T-helper 22 cell (primary cell): ENCODE results near the gene RASSF8.

ENCODE experiments used
- DNase-seq: peaks from one replicate; pipeline ENCODE4 v3.0.0-alpha.2; 2020; ENCODE audit warnings: low read depth

The RASSF8 gene

GRCh38 chr12:25993901-25994651 lies 35.6 kb downstream of the RASSF8 start:
- DNase-seq, result no peak

- no peak for DNase-seq
Observed at GRCh38 chr12:25994901-25995625, 36.6 kb downstream of the RASSF8 start.

- no peak for DNase-seq
Observed at GRCh38 chr12:25995906-25996305, 37.4 kb downstream of the RASSF8 start.

- no peak for DNase-seq
Observed at GRCh38 chr12:25996677-25997076, 38.2 kb downstream of the RASSF8 start.

- no peak for DNase-seq
Observed at GRCh38 chr12:25997201-25997963, 38.9 kb downstream of the RASSF8 start.

GRCh38 chr12:26000898-26001297 lies 42.4 kb downstream of the RASSF8 start:
- no peak for DNase-seq

GRCh38 chr12:26001530-26001929 lies 43.0 kb downstream of the RASSF8 start:
- no peak for DNase-seq

- no peak for DNase-seq
Observed at GRCh38 chr12:26003065-26003464, 44.6 kb downstream of the RASSF8 start.

GRCh38 chr12:26007566-26007965 lies 49.1 kb downstream of the RASSF8 start:
- no peak for DNase-seq

GRCh38 chr12:26009593-26009992 lies 51.1 kb downstream of the RASSF8 start:
- no peak for DNase-seq

GRCh38 chr12:26010293-26010821 lies 51.9 kb downstream of the RASSF8 start:
- DNase-seq, result no peak

- DNase-seq, result no peak
Observed at GRCh38 chr12:26011099-26011498, 52.6 kb downstream of the RASSF8 start.

- DNase-seq, result no peak
Observed at GRCh38 chr12:26014085-26014484, 55.6 kb downstream of the RASSF8 start.

- no peak for DNase-seq
Observed at GRCh38 chr12:26016516-26016915, 58.0 kb downstream of the RASSF8 start.

GRCh38 chr12:26017484-26018211 lies 59.2 kb downstream of the RASSF8 start:
- DNase-seq, result no peak

- DNase-seq, result no peak
Observed at GRCh38 chr12:26018926-26019325, 60.4 kb downstream of the RASSF8 start.

- DNase-seq, result no peak
Observed at GRCh38 chr12:26021534-26021933, 63.1 kb downstream of the RASSF8 start.

- DNase-seq, result no peak
Observed at GRCh38 chr12:26022043-26022442, 63.6 kb downstream of the RASSF8 start.

- DNase-seq, result no peak
Observed at GRCh38 chr12:26026713-26027112, 68.2 kb downstream of the RASSF8 start.

- DNase-seq, result no peak
Observed at GRCh38 chr12:26027401-26027800, 68.9 kb downstream of the RASSF8 start.

- no peak for DNase-seq
Observed at GRCh38 chr12:26028953-26029735, 70.7 kb downstream of the RASSF8 start.
